Activated T-cell treated with anti-CD3 and anti-CD28 coated beads, Interleukin-2, amount 50 U/mL, for 24 hours (primary cell): ENCODE measurements around the gene MUC6.

Experiments
- DNase-seq: peaks from one replicate; pipeline ENCODE4 v3.0.0-alpha.2; 2020
- H3K27ac Mint-ChIP-seq: 2 replicates; pipeline ENCODE4 v1.8.0; 2020; ENCODE audit warnings: mild to moderate bottlenecking, mixed read lengths
- H3K27me3 Mint-ChIP-seq: 2 replicates; pipeline ENCODE4 v1.8.0; 2020; ENCODE audit warnings: mixed read lengths
- H3K36me3 Mint-ChIP-seq: 2 replicates; pipeline ENCODE4 v1.8.0; 2020; ENCODE audit warnings: low read depth, mixed read lengths
- H3K4me1 Mint-ChIP-seq: 2 replicates; pipeline ENCODE4 v1.8.0; 2020; ENCODE audit warnings: low read depth, mixed read lengths
- H3K4me3 Mint-ChIP-seq: 2 replicates; pipeline ENCODE4 v1.8.0; 2020; ENCODE audit warnings: mild to moderate bottlenecking, moderate library complexity, mixed read lengths
- H3K9me3 Mint-ChIP-seq: 2 replicates; pipeline ENCODE4 v1.8.0; 2020; ENCODE audit warnings: mixed read lengths

Gene MUC6

DNA sequence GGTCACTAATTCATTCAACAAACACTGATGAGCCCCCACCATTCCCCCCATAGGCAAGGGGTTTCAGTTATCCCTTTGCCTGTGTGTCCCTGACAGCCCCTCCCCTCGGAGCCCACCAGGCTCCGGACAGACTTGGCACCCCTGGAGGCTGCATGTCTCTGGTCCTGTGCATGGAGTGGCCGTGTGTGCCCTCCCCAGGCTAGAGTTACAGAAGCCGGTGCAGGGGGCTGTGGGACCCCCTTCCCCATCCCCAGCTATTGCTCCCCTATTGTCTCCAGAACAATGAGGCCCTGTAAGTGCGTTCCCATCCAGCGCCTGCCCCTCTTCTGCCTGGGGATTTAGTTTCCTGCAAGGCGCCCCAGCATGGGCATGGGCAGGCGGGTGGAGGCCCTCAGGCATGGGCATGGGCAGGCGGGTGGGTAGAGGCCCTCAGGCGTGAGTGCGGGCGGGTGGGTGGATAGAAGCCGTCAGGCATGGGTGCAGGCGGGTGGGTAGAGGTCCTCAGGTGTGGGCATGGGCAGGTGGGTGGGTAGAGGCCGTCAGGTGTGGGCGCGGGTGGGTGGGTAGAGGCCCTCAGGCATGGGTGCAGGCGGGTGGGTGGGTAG, 39.6 kb upstream of the MUC6 start:
- no peak for DNase-seq
- Mint-ChIP-seq H3K27ac (no peak overlapping the region), H3K27me3 (no peaks in the 10 kb centered on the region), H3K9me3 (no peaks in the 10 kb centered on the region), H3K36me3 (no peaks in the 10 kb centered on the region), H3K4me1 (no peaks in the 10 kb centered on the region), H3K4me3 (no peak overlapping the region)

DNA sequence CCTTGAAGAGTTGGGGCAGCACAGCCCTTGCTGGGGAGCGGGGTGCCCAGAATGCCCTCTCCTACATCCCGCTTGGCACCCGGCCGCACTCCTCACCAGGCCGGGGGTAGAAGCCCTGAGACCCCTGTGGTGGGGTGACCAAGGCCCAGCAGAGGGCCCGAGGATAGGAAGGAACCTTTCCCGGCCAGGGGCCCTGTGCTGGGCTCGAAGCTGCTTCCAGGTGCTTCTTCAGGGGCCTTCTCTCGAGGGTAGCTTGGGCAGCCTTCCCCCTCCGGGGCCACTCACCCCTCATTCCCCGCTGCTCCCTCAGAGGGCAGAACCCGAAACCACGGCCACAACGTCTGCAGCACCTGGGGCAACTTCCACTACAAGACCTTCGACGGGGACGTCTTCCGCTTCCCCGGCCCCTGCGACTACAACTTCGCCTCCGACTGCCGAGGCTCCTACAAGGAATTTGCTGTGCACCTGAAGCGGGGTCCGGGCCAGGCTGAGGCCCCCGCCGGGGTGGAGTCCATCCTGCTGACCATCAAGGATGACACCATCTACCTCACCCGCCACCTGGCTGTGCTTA, 38.9 kb upstream of the MUC6 start:
- Mint-ChIP-seq H3K27ac (no peak overlapping the region), H3K4me3 (no peak overlapping the region), H3K9me3 (no peaks in the 10 kb centered on the region), H3K27me3 (no peaks in the 10 kb centered on the region), H3K4me1 (no peaks in the 10 kb centered on the region), H3K36me3 (no peaks in the 10 kb centered on the region)
- DNase-seq: no peak

DNA sequence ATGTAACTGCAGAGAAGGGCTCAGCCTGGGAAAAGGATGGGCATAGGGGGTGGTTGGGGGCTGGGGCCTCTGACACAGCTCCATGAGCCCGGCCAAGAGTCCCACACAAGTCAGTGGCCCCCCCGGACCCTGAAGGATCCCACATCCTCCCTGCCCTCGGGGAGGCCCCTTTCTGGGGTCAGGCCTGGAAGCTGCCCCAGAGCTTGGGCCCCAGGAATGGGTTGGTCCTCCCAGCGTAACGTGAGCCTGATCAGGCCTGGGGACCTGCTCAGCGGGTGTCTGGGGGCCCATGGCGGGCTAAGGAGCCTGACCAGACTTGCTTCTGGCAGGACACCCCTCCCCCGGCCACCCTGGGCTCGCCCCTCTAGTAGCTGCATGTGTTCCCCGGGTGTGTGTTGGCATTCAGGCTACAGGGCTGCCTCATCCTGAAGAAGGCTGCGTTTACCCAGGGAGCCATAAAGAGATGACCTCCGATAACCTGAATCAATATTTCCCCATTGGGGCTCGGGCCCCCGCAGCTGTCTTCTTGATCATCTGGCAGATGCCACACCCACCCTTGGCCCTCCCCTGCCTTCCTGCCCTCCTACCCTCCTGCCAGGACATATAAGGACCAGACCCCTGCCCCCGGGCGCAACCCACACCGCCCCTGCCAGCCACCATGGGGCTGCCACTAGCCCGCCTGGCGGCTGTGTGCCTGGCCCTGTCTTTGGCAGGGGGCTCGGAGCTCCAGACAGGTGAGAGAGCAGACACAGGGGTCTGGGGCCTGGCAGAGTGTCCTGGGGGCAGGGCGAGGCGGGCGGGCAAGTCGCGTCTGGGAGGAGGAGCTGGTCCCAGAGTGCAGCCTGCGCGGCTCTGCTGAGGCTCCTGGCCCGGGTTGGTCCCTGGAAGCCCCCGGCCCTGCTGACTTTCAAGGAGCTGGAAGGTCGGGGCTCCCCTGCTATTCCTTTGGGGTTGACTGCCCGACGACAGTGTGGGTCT, 38.0 kb upstream of the MUC6 start, which contains the start of gene MUC2:
Gene MUC2, plus strand, starts transcription at position 631 of the 978 bp plus-strand sequence.
- no peaks in the 10 kb centered on the region for H3K9me3 Mint-ChIP-seq
- no peaks in the 10 kb centered on the region for H3K36me3 Mint-ChIP-seq
- no peak within 1 kb of the TSS for H3K4me3 Mint-ChIP-seq
- H3K27ac Mint-ChIP-seq: no peak within 1 kb of the TSS
- no peaks in the 10 kb centered on the region for H3K4me1 Mint-ChIP-seq
- peak; percentile 19 for DNase-seq
- no peaks in the 10 kb centered on the region for H3K27me3 Mint-ChIP-seq

DNA sequence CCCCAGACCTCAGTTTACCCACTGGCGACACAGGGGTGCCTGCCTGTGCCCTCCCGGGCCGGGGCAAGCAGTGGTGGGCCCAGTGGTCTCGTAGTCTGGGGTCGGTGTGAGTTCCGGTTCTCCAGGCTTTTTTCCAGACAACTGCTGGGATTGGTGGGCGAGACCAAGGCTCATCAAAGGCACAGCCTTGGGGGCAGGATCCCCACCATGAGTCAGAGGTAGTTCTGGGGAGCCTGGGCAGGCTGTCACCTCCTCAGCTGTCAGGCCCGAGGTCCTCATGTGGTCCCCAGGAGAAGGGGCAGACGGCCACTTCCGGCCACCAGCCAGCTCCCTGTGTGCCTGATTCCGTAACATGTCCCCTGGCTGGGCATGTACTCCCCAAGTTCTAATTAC, 37.3 kb upstream of the MUC6 start:
- H3K27ac Mint-ChIP-seq: no peak overlapping the region
- H3K4me1 Mint-ChIP-seq: no peaks in the 10 kb centered on the region
- no peaks in the 10 kb centered on the region for H3K9me3 Mint-ChIP-seq
- H3K36me3 Mint-ChIP-seq: no peaks in the 10 kb centered on the region
- peak; percentile 25 for DNase-seq
- no peak overlapping the region for H3K4me3 Mint-ChIP-seq
- no peaks in the 10 kb centered on the region for H3K27me3 Mint-ChIP-seq

DNA sequence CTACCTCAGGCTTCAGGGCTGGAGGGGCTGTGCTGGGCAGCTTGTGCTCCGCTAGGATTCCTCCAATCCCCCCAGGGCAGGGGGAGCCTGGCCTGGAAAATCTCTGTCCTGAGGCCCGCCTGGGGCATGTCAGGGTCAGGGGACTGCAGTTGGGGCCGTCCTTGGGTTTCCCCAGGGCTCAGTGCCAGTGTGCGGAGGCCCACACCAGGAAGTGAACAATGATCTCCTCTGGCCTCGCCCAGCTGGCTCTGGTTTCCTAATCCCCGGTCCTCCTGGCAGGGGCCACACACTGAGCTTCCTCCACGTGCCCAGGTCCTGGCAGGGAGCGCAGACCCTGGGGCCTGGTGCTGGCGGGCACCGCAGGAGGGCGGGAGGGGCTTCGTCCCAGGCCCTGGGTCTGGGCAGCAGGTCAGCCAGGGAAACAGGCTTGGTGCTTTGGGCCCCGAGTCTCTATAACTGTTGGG, 36.8 kb upstream of the MUC6 start:
- H3K4me3 Mint-ChIP-seq: no peak overlapping the region
- H3K9me3 Mint-ChIP-seq: no peaks in the 10 kb centered on the region
- H3K4me1 Mint-ChIP-seq: no peaks in the 10 kb centered on the region
- H3K36me3 Mint-ChIP-seq: no peaks in the 10 kb centered on the region
- no peak overlapping the region for H3K27ac Mint-ChIP-seq
- no peaks in the 10 kb centered on the region for H3K27me3 Mint-ChIP-seq
- no peak for DNase-seq

DNA sequence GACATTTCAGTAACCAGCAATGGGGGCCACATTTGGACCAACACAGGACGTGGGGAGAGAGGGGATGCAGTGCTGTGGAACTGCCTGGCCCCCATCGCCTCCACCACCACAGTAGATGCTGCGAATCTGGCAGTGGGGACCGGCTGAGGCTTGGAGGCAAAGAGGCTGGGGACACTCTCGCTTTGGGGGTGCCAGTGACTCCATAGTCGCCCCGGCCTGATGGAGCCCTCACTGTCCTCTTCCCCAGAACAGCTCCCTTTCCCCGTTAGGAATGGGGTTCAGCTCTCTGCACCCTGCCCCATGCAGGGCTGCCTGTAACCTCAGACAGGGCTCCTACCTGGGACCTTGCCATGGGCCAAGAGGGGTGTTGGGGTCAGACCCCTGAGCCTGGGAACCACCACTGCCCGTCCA, 36.3 kb upstream of the MUC6 start:
- no peaks in the 10 kb centered on the region for H3K4me1 Mint-ChIP-seq
- H3K27me3 Mint-ChIP-seq: no peaks in the 10 kb centered on the region
- no peak overlapping the region for H3K27ac Mint-ChIP-seq
- H3K4me3 Mint-ChIP-seq: no peak overlapping the region
- no peak for DNase-seq
- no peaks in the 10 kb centered on the region for H3K9me3 Mint-ChIP-seq
- no peaks in the 10 kb centered on the region for H3K36me3 Mint-ChIP-seq

DNA sequence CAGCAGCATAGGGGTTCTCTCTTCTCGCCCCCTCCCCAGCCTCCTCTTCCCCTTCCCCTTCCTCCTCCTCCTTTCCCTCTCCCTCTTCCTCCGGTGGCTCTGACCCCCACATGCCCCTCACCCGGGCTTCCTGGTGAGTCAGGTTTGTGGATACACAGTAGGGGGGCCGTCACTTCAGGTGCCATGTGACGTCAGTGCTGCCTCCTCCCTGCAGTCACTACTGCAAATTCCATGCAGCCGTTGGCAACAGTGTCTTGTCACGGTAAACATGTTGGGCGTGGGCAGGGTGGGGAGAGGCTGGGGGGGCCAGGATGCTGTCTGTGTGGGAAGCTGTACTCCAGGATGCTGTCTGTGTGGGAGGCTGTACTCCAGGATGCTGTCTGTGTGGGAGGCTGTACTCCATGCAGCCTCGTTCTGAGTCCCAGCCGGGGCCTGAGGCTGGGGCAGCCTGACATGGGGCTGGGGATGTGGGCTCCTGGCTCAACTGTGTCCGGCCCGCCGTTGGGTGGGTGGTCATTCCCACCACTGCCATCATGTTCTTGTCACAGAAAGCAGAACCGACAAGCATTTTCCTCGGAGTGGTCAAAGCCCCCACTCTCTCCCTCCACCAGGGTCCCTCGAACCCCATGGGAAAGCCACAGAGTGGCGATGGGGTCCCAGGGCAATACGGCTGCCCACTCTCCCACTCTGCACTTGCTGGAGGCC, 35.8 kb upstream of the MUC6 start:
- Mint-ChIP-seq H3K4me1 (no peaks in the 10 kb centered on the region), H3K27ac (no peak overlapping the region), H3K27me3 (no peaks in the 10 kb centered on the region), H3K9me3 (no peaks in the 10 kb centered on the region), H3K4me3 (no peak overlapping the region), H3K36me3 (no peaks in the 10 kb centered on the region)
- no peak for DNase-seq

DNA sequence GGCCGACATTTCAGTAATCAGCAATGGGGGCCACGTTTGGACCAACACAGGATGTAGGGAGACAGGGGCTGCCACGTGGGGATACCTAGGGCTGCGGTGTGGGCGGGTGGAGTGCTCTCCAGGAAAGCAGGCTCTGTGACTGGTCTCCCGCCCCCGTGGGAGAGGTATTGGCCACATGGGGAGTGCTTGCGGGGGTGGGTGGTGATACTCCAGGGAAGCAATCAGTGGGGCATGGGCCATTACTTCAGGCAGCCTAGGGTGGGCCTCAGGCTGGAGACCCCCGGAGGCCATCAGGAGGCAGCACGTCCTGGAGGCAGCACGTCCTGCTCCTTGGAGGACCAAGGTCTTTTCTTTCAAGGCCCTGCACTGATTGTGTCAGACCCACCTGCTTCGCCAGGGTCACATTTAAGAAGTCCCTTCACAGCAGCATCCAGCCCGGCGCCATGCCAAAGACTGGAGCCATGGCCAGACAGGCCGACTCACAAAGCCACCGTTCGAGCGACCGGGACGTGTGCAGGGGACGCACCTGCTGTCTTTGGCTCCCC, 35.1 kb upstream of the MUC6 start:
- H3K27ac Mint-ChIP-seq: no peak overlapping the region
- no peak for DNase-seq
- no peaks in the 10 kb centered on the region for H3K4me1 Mint-ChIP-seq
- no peak overlapping the region for H3K4me3 Mint-ChIP-seq
- H3K36me3 Mint-ChIP-seq: no peaks in the 10 kb centered on the region
- no peaks in the 10 kb centered on the region for H3K27me3 Mint-ChIP-seq
- no peaks in the 10 kb centered on the region for H3K9me3 Mint-ChIP-seq

DNA sequence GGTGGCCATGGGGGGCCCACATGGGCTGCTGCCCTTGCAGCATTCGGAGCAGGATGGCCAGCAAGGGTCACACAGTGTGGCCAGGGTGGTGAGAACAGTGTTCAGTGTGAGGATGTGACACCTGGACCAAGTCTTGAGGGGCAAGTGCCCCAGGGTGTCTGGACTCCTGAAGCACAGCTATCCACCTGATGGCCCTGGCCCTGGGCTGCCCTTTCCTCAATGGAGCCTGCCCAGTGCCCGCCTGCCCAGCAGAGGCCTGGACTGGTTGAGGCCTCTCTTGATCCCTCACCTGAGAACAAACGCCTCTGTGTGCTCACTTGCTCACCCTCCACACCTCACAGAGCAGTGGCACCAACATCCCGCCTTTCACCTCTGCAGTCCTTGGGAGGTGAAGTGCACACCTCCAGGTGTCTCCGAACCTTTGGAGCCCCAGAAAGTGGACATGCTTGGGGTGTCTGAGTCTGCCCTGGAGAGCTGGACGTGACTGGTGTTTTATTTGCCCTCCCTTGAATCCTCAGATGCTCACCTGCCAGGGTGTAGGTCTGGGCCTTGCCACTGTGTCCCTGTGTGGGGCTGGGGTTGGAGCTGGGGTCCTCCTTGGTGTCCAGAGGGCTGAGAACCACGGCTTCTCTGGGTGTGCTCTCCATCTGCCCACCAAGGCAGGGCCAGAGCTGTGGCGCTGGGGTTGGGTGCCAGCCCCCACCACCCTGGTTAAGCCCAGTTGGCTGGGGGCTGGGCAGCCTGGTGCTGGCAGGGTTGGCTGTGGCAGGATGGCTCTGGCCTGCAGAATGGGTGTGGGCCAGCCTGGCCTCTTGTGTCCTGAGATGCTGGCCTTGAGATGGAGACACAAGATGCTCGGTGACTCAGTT, 34.3 kb upstream of the MUC6 start:
- Mint-ChIP-seq H3K27ac (no peak overlapping the region), H3K27me3 (peaks cover 2% of the 10 kb centered on the region), H3K4me1 (no peaks in the 10 kb centered on the region)

DNA sequence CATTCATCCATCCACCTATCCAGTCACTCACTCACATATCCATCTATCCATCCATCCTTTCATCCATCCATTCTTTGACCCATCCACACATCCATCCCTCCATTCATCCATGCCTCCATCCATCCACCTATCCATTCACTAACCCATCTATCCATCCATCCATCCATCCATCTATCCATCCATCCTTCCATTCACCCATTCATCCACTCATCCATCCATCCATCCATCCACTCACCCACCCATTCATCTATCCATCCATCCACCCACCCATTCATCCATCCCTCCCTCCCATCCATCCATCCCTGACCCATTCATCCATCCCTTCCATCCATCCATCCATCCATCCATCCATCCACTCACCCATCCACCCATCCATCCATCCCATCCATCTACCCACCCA, 33.2 kb upstream of the MUC6 start:
- H3K4me1 Mint-ChIP-seq: no peaks in the 10 kb centered on the region
- no peaks in the 10 kb centered on the region for H3K9me3 Mint-ChIP-seq
- no peak overlapping the region for H3K4me3 Mint-ChIP-seq
- no peaks in the 10 kb centered on the region for H3K36me3 Mint-ChIP-seq
- no peak overlapping the region for H3K27ac Mint-ChIP-seq
- no peak for DNase-seq
- H3K27me3 Mint-ChIP-seq: peaks cover 6% of the 10 kb centered on the region

More for the DNA sequence above, 34.3 kb upstream of the MUC6 start:
- H3K36me3 Mint-ChIP-seq: no peaks in the 10 kb centered on the region
- no peaks in the 10 kb centered on the region for H3K9me3 Mint-ChIP-seq
- no peak for DNase-seq
- H3K4me3 Mint-ChIP-seq: no peak overlapping the region

DNA sequence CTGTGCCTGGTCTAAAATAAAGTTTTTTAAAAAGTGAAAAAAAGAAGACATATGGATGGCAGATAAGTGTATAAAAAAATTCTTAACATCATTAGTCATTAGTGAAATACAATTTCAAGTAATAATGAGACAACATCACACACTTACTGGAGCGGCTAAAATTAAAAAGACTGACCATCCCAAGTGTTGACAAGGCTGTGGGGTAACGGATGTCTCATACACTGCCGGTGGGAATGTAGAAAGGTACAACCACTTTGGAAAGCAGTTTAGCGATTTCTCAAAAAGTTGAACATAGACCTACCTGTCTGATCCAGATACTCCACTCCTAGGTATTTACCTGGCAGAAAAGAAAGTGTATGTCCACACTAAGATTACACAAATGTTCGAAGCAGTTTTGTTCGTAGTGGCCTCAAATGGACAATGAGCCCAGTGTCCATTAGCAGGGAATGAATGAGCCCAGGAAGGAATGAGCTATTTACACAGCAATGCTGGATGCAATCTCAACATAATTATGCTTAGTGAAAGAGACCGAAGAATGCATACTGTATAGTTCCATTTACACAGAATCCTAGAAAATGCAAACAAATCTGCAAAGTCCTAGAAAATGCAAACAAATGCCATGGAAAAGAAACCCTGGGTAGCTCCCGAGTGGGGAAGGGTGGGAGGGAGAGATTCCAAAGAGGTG, 31.4 kb upstream of the MUC6 start:
- Mint-ChIP-seq H3K27ac (no peak overlapping the region), H3K4me3 (no peak overlapping the region), H3K4me1 (peaks cover 12% of the 10 kb centered on the region), H3K27me3 (peaks cover 9% of the 10 kb centered on the region), H3K36me3 (no peaks in the 10 kb centered on the region), H3K9me3 (no peaks in the 10 kb centered on the region)
- no peak for DNase-seq

DNA sequence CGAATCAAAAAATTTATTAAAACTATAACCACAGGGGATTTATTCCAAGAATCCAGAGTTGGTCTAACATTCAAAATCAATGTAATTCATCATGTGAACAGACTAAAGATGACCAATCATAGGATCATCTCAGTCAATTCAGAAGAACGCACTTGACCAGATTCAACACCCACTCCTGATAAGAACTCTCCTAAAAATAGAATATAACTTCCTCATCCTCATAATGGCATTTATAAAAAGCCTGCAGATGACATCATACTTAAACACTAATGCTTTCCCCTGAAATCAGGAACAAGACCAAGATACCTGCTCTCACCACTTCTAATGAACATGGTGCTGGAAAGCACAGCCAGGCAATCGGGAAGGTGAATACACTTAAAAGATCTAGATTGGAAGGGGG, 27.6 kb upstream of the MUC6 start:
- DNase-seq: no peak
- Mint-ChIP-seq H3K36me3 (no peaks in the 10 kb centered on the region), H3K27me3 (peaks cover 13% of the 10 kb centered on the region), H3K4me1 (peaks cover 17% of the 10 kb centered on the region), H3K27ac (no peak overlapping the region), H3K9me3 (no peaks in the 10 kb centered on the region), H3K4me3 (no peak overlapping the region)
